NCI-H1092 treated with DMSO at 0.1 percent for 48 hours (cell line): ENCODE data around the gene CHST15.

Experiments used
- DNase-seq: peaks from one replicate; lab custom pipeline; 2025; lab: John Stamatoyannopoulos, UW

CHST15 gene

GRCh38 chr10:124082555-124082954, 10.8 kb downstream of the CHST15 start:
- DNase-seq = no peak

- no peak for DNase-seq
Measured at GRCh38 chr10:124081547-124082140, 11.8 kb downstream of the CHST15 start.

- no peak for DNase-seq
Measured at GRCh38 chr10:124079864-124080263, 13.5 kb downstream of the CHST15 start.

- no peak for DNase-seq
Measured at GRCh38 chr10:124078714-124079113, 14.7 kb downstream of the CHST15 start.

- DNase-seq = no peak
Measured at GRCh38 chr10:124078028-124078427, 15.4 kb downstream of the CHST15 start.

GRCh38 chr10:124077208-124077993, 16.0 kb downstream of the CHST15 start:
- no peak for DNase-seq

GRCh38 chr10:124076148-124076733, 17.2 kb downstream of the CHST15 start:
- no peak for DNase-seq

- DNase-seq = no peak
Measured at GRCh38 chr10:124075231-124075955, 18.0 kb downstream of the CHST15 start.

GRCh38 chr10:124074501-124075109, 18.8 kb downstream of the CHST15 start:
- no peak for DNase-seq

GRCh38 chr10:124073978-124074377, 19.4 kb downstream of the CHST15 start:
- no peak for DNase-seq

- no peak for DNase-seq
Measured at GRCh38 chr10:124072541-124072940, 20.9 kb downstream of the CHST15 start.

- no peak for DNase-seq
Measured at GRCh38 chr10:124072106-124072505, 21.3 kb downstream of the CHST15 start.

GRCh38 chr10:124071141-124071540, 22.3 kb downstream of the CHST15 start:
- no peak for DNase-seq

- no peak for DNase-seq
Measured at GRCh38 chr10:124070666-124071065, 22.7 kb downstream of the CHST15 start.

GRCh38 chr10:124069341-124070264, 23.8 kb downstream of the CHST15 start:
- no peak for DNase-seq

GRCh38 chr10:124068929-124069328, 24.5 kb downstream of the CHST15 start:
- no peak for DNase-seq

- no peak for DNase-seq
Measured at GRCh38 chr10:124067825-124068400, 25.5 kb downstream of the CHST15 start.

- DNase-seq = no peak
Measured at GRCh38 chr10:124066781-124067714, 26.4 kb downstream of the CHST15 start.

GRCh38 chr10:124066126-124066700, 27.2 kb downstream of the CHST15 start:
- DNase-seq = no peak
